Measurements from ENCODE around the gene PPFIBP1.
"Not testable (repeated sequence)": the region's sequence is repeated elsewhere in the genome, so short reads cannot be mapped to it uniquely, and the experiment has no call there.

PPFIBP1 gene

GRCh38 chr12:27709212-27709931 is 185.4 kb downstream of the PPFIBP1 start:
- FAIRE-seq (no peak), DNase-seq (ENCODE audit: low spot score) (no peak)

DNA sequence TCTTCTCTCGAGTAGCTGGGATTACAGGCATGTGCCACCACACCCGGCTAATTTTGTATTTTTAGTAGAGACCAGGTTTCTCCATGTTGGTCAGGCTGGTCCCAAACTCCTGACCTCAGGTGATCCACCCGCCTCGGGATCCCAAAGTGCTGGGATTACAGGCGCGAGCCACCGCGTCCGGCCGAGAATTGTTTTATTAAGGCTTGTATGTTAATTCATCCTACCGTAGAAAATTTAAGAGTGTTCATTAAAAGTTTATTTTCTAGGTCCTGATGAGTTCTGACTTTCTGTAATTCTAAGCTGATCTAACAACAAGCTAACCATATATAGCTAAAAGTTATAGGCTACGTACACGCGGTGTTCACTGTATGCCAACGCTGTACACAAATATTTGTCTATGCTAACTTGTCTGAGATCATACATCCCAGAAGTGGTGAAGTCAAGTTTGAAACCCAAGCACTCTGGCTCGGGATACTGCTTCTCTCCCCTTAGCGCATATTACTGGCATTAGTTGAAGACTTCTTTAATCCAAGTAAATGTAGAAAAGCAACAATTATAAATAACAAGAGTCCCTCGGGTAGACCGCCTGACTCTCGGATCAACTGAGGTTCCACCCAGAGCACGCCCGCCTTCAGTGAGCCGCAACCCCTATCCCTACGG is 186.1 kb downstream of the PPFIBP1 start:
- no peak for FAIRE-seq
- no peak for DNase-seq (ENCODE audit: low spot score)

DNA sequence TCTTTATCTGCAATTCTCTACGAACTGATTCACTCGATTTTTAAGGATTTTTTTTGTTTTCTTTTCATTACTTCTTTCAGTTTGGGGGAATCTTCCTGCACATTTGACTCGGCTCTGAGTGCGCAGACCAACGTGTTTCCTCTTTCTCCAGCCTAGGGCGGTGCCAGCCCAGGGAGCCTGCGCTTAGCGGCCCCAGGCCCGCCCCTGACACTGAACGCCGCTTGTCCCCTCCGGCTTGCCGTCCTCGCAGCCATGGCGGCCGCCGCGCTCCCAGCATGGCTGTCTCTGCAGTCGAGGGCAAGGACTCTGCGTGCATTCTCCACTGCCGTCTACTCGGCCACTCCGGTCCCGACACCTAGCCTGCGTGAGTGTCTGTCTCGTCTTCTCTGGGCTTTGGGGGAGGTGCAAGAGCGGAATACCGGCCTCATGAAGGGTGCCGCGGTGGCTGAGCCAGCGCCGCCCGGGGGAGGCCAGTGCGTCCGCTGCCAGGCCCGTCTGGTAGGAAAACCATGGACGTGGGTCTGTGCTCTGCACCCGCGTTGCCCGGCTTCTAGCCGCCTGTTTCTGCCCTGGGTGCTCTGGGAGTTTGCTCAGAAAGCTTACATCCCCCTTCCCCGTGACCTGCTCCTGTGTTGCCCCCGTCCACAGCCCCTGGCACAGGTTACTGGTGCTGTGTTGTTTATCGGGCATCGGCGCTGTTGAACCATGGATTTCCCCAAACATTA is 186.7 kb downstream of the PPFIBP1 start, which contains the start of gene MRPS35:
MRPS35 (plus strand) TSS at position 241 of the 725 bp plus-strand sequence; CDS start at position 253, 12 bp downstream.
- DNase-seq (ENCODE audit: low spot score) (peak; percentile 89), FAIRE-seq (peak; percentile 32)

GRCh38 chr12:27711317-27711682 is 187.3 kb downstream of the PPFIBP1 start:
- no peak for DNase-seq (ENCODE audit: low spot score)
- FAIRE-seq, result no peak

DNA sequence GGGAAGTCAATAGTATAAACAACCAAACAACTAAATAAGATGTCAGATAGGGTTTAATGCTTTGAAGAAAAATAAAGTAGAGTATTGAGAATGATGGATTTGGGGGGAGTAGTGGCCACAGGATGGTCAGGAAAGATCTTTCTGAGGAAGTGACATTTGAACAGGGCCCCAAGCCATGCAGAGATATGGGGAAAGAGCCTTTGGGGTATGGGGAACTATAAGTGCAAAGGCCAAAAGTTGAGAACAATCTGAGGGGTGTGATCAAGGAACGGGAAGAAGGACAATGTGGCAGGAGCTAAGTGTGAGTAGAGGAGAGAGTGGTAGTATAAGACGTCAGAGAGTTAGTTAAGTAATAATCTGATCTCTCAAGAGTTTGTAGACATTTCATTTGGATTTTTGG is 188.0 kb downstream of the PPFIBP1 start:
- no peak for FAIRE-seq
- no peak for DNase-seq (ENCODE audit: low spot score)

DNA sequence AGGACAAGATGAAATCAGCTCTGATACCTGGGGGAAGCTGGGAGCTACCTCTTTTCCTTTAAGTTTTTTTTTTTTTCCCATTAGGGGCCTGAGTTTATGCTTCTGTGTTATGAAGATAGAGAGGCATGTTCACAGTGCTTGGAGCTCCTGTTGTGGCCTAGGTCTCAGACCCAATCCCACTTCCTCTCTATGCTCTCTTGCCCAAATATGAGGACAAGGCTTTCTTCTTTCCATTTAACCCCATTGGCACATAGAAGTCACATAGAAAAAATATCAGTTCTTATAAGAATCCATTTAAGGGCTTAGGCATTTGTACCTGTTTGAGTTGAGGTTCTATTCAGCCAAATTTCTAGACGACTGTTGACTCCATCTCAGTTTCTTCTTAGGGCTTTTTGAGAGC is 199.2 kb downstream of the PPFIBP1 start:
- DNase-seq (ENCODE audit: low spot score) (no peak), FAIRE-seq (no peak)

GRCh38 chr12:27730097-27730588 is 206.1 kb downstream of the PPFIBP1 start:
- DNase-seq (ENCODE audit: low spot score), result no peak
- no peak for FAIRE-seq

DNA sequence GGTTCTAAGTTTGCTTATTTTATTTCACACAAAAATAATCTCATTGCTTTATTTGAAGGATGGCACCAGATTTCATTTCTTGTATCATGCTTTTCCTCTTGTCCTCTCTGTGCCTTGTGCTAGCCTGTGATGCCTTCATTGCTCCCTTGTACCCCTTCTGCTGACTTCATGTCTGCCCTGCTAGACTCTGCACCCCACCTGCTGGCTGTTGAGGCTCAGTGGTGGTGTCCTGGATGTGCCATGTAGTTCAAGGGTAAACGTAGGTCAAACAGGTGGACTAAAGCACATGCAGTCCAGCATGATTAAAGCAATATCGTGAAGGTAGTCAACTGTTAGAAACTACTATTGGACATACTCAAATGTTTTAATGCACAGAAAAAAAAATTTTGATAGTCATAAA is 208.3 kb downstream of the PPFIBP1 start:
- FAIRE-seq, result peak; percentile 79
- peak; percentile 22 for DNase-seq (ENCODE audit: low spot score)

GRCh38 chr12:27733052-27733656 is 209.1 kb downstream of the PPFIBP1 start:
- DNase-seq (ENCODE audit: low spot score) (peak; percentile 41), FAIRE-seq (no peak)

GRCh38 chr12:27733791-27734190 is 209.8 kb downstream of the PPFIBP1 start:
- no peak for FAIRE-seq
- no peak for DNase-seq (ENCODE audit: low spot score)

DNA sequence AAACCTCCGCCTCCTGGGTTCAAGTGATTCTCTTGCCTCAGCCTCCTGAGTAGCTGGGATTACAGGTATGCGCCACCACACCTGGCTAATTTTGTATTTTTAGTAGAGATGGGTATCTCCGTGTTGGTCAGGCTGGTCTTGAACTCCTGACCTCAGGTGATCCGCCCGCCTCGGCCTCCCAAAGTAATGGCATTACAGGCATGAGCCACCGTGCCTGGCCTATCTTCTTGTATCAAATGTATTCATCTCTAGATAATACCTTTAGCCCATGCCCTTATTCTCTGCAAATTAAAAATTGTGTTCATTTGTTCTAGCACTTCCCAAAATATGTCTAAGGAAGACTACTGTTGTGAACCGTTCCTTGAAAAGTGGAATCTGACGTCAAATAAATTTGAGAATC is 210.3 kb downstream of the PPFIBP1 start:
- not testable (repeated sequence) for DNase-seq (ENCODE audit: low spot score); FAIRE-seq

DNA sequence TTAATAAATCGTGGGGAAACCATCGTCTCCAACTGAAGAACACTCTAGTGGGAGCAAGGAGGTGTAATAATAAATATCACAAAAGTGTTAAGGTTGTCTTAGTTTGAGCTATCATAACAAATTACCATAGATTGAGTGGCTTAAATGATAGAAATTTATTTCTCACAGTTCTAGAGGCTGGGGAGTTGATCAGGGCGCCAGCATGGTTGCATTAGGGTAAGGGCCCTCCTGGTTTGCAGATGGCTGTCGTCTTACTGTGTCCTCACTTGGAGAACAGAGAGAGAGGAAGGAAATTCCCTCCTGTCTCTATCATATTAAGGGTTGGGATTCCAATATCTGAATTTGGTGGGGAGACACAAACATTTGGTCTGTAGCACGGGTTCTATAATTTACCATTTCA is 219.6 kb downstream of the PPFIBP1 start:
- DNase-seq (ENCODE audit: low spot score) (no peak), FAIRE-seq (no peak)

Measured in urothelium cell line (cell line).